ENCODE data around the gene VSIG8.

The VSIG8 gene

DNA sequence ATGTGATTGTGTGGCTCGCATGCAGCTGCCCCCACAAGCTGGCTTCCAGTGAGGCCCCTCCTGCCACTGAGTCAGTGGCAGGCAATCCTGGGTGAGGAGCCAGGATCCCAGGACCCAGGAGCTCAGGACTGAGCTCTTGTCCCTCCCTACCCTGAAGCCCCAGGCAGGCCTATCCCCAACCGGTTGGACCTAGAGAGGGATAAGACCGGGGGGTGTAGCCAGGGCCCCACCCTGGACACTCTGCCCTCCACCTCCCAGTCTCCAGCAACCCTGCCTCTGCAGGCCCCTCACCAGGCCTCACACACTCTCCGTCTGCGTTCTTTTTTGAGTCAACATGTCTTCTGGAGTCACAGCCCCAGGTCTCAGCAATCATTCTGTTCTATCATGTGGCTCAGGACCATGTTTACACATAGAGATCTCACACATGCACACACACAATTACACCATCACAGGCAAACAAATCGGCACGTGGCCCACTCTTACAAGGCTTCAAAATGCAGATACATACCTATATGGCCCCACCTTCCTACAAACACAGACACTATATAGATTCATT lies 2.6 kb downstream of the VSIG8 start:
- no peak for DNase-seq (ENCODE audit: low spot score)
- no peak overlapping the region for H3K4me3 ChIP-seq

GRCh38 chr1:159857889-159858288 lies 4.6 kb downstream of the VSIG8 start:
- Histone ChIP-seq H3K27ac (no peak overlapping the region), H3K4me3 (no peak overlapping the region)
- no peak for DNase-seq (ENCODE audit: low spot score)
- TF ChIP-seq CTCF (IDR thresholded peaks at IDR 0.05) = no peak

More for the DNA sequence above, 2.6 kb downstream of the VSIG8 start:
- no peak for TF ChIP-seq CTCF (IDR thresholded peaks at IDR 0.05)
- peak overlapping the region in 1 of 2 donors; percentile 9 for H3K27ac ChIP-seq

DNA sequence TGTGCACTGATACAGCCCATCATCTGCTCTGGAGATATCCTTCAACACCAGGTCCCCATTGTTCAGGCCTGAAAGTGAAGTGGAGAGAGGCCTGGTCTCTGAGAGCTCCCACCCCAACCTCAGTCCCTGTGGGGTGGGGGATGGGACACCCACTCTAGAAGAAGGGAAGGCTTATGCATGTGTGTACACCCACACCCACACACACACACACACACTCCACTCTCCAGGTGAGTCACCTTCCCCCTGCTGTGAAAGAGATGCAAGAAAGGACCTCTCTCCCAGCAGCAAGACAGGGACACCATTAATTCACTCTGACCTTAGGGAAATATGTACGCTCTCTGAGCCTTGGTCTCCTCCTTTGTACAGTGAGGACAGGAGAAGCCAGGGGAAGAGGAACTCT lies 5.9 kb downstream of the VSIG8 start:
- H3K27ac ChIP-seq = no peak overlapping the region
- no peak for DNase-seq (ENCODE audit: low spot score)
- H3K4me3 ChIP-seq = no peak overlapping the region
- TF ChIP-seq CTCF (IDR thresholded peaks at IDR 0.05) = no peak

- Histone ChIP-seq H3K4me3 (peak overlapping the region; percentile 78), H3K27ac (peak overlapping the region; percentile 95 to 96)
- TF ChIP-seq CTCF (IDR thresholded peaks at IDR 0.05) = no peak
- DNase-seq (ENCODE audit: low spot score) = no peak
These were observed 6.7 kb downstream of the VSIG8 start for GRCh38 chr1:159855709-159856108.

GRCh38 chr1:159854693-159855192 lies 7.7 kb downstream of the VSIG8 start:
- H3K4me3 ChIP-seq = peak overlapping the region; percentile 78
- DNase-seq (ENCODE audit: low spot score) = peak; percentile 91
- H3K27ac ChIP-seq = peak overlapping the region; percentile 95 to 96
- no peak for TF ChIP-seq CTCF (IDR thresholded peaks at IDR 0.05)

- H3K4me3 ChIP-seq = peak overlapping the region; percentile 78
- no peak for TF ChIP-seq CTCF (IDR thresholded peaks at IDR 0.05)
- H3K27ac ChIP-seq = peak overlapping the region; percentile 95 to 96
- DNase-seq (ENCODE audit: low spot score) = peak; percentile 86
These were observed 8.3 kb downstream of the VSIG8 start for GRCh38 chr1:159854116-159854692.

Measured in coronary artery (tissue), 2 donors.